Fibroblast of mammary gland (primary cell): ENCODE data around the gene TRIOBP.

ENCODE experiments used
- DNase-seq: peaks from one replicate; pipeline ENCODE4 v3.0.0-alpha.2; 2010; ENCODE audit warnings: low read depth
- H3K4me3 ChIP-seq: 2 replicates; pipeline ENCODE4 v1.5.1; 2011; ENCODE audit warnings: low read depth, mild to moderate bottlenecking, low read length, moderate library complexity; ENCODE audit not compliant: control insufficient read depth
- TF ChIP-seq, protein P1 (sequence below): conservative IDR thresholded peaks from 2 replicates; pipeline ENCODE4 v1.5.1; 2011; ENCODE audit warnings: low read depth, low read length, inconsistent platforms; ENCODE audit not compliant: control insufficient read depth, insufficient read depth

TRIOBP gene

DNA sequence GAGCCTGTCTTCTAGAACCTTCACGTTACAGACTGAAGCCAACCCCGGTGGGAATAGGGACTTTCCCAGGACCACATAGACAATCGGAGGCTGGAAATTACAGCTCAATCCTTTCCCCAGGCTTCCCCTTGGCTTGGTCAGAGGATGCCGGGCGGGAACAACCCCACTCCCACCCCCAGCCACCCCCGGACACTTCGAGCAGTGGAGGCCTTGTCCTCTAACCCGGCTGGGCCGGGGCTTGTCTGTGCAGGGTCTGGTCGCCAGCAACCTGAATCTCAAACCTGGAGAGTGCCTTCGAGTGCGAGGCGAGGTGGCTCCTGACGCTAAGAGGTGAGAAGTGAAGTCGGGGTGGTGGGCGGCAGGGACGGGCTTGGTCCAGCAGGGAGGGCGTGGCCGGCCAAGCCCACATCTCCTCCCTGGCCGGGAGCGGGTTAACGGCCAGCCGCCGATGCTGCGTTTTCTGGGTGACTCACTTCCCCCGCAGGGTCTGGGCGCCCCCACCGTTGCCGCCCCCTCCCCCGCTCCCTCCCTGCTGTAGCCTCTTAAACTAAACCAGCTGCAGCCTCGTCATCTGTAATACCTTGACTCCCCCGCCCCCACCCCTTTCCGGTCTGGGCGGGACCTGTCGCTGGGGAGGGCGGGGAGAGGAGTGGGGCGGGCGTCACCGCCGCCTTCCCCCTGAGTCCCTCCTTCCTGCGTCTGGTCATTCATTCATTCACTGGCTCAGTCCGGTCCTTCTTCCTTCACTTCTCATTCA is 19.9 kb upstream of the TRIOBP start:
- H3K4me3 ChIP-seq = peak overlapping the region; percentile 99
- peak; percentile 97 for DNase-seq
- TF ChIP-seq, protein P1, sequence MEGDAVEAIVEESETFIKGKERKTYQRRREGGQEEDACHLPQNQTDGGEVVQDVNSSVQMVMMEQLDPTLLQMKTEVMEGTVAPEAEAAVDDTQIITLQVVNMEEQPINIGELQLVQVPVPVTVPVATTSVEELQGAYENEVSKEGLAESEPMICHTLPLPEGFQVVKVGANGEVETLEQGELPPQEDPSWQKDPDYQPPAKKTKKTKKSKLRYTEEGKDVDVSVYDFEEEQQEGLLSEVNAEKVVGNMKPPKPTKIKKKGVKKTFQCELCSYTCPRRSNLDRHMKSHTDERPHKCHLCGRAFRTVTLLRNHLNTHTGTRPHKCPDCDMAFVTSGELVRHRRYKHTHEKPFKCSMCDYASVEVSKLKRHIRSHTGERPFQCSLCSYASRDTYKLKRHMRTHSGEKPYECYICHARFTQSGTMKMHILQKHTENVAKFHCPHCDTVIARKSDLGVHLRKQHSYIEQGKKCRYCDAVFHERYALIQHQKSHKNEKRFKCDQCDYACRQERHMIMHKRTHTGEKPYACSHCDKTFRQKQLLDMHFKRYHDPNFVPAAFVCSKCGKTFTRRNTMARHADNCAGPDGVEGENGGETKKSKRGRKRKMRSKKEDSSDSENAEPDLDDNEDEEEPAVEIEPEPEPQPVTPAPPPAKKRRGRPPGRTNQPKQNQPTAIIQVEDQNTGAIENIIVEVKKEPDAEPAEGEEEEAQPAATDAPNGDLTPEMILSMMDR = no peak

DNA sequence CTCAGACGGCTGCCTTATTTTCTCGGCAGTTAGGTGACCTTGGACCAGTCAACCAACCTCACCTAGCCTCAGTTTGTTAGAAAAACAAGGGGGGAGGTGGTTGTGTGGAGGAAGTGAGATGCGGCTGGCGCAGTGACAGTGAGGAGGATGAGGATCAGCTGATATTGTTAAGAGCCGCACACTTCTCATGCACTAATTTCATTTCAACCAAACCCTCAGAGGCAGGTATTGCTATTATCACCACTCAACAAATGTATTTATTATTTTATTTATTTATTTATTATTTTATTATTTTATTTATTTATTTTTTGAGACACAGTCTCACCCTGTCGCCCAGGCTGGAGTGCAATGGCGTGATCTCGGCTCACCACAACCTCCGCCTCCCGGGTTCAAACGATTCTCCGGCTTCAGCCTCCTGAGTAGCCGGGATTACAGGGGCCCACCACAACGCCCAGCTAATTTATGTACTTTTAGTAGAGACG is 19.3 kb upstream of the TRIOBP start:
- TF ChIP-seq, protein P1 = no peak
- peak overlapping the region; percentile 99 for H3K4me3 ChIP-seq
- DNase-seq = no peak

DNA sequence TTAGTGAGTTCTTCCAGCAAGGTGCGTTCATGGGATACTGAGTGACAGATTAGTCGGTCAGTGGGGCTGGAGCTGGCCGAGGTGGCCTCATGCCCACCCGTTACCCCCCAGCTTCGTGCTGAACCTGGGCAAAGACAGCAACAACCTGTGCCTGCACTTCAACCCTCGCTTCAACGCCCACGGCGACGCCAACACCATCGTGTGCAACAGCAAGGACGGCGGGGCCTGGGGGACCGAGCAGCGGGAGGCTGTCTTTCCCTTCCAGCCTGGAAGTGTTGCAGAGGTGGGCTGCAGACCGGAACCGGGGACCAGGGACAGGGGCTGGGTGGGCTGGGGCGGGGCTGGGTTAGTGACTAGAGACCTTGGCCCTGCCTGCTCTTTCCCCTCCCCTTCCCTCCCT is 18.5 kb upstream of the TRIOBP start:
- TF ChIP-seq, protein P1 = no peak
- no peak for DNase-seq
- peak overlapping the region; percentile 99 for H3K4me3 ChIP-seq

DNA sequence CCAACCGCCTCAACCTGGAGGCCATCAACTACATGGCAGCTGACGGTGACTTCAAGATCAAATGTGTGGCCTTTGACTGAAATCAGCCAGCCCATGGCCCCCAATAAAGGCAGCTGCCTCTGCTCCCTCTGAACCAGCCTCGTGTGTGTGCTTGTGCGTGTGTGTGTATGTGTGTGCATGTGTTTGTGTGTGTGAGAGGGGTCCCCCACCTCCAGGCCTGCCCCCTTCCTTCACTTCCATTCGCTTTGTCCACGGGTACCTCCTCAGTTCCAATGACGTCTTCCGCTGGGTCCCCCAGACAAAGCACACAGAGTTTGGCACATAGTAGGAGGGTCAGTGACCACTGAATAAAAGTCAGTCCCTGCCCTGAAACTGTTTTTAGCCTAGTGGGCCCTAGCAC is 17.2 kb upstream of the TRIOBP start:
- TF ChIP-seq, protein P1 = no peak
- no peak overlapping the region for H3K4me3 ChIP-seq
- DNase-seq = no peak

DNA sequence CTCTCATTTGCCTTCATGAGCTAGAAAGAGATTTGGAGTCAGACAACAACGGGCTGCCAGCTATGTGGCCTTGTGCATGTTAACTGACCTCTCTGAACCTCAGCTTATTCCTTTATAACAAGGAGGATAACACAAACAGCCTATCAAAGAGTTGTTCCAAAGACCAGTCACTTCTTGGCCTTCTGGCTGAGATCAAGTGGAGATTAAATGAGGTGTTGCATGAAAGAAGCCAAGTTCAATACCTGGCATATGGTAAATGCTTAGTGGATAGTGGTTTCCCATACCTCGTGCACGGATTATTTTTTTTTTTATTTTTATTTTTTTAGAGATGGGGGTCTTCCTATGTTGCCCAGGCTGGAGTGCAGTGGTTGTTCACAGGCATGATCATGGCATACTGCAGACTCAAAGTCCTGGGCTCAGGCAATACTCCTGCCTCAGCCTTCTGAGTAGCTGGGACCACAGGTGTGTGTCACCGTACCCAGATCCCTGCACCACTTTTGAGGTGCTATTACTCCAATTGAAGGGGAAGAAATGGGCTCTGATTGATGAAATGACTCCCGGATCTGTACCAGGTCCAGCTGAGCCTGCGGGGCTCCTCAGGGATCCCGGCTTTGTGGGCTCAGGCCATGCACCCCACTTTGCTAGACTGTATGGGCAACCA is 16.5 kb upstream of the TRIOBP start:
- TF ChIP-seq, protein P1 = no peak
- DNase-seq = peak; percentile 55
- H3K4me3 ChIP-seq = no peak overlapping the region

DNA sequence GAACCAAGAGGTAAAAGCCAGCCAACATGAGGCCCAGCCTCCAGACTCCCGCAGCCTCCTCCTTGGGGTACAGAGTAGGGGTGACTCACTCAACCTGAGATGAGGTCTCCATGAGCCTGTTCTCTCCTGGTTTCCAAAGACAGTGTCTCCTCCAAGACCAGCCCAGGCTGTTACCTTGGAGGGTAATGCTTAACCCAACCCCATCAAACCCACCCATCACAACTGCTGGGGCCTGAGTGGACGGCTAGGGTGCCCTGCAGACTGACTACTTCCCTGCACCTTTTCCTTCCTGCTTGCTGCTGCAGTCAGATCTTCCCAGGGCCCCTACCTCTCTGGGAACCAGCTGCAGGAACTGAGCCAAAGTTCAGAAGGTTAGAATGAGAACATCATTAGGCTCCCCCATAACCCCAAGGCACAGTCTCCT is 15.8 kb upstream of the TRIOBP start:
- no peak overlapping the region for H3K4me3 ChIP-seq
- TF ChIP-seq, protein P1 = no peak
- DNase-seq = peak; percentile 81
